HUES6 (cell line): ENCODE data around the gene CRIP2.

Experiments used
- H3K27ac ChIP-seq: 2 replicates; pipeline ENCODE4 v1.7.0; 2013; ENCODE audit warnings: low read depth, mild to moderate bottlenecking, low read length, inconsistent platforms
- H3K27me3 ChIP-seq: 2 replicates; pipeline ENCODE4 v1.6.1; 2013; ENCODE audit warnings: low read length; ENCODE audit not compliant: control insufficient read depth, insufficient read depth
- H3K36me3 ChIP-seq: 2 replicates; pipeline ENCODE4 v1.6.1; 2013; ENCODE audit warnings: low read length; ENCODE audit not compliant: control insufficient read depth, insufficient read depth
- H3K4me1 ChIP-seq: 2 replicates; pipeline ENCODE4 v1.6.1; 2013; ENCODE audit warnings: low read length; ENCODE audit not compliant: control insufficient read depth, insufficient read depth
- H3K4me3 ChIP-seq: 2 replicates; pipeline ENCODE4 v1.5.1; 2013; ENCODE audit warnings: low read depth, low read length
- H3K9ac ChIP-seq: one replicate; pipeline ENCODE4 v1.6.1; 2013; ENCODE audit warnings: mild to moderate bottlenecking, low read length
- H3K9me3 ChIP-seq: 2 replicates; pipeline ENCODE4 v1.6.1; 2013; ENCODE audit warnings: low read depth, low read length; ENCODE audit not compliant: control insufficient read depth, insufficient read depth

Gene CRIP2

GRCh38 chr14:105433161-105433605, 41.4 kb upstream of the CRIP2 start:
- H3K9me3 ChIP-seq: peaks cover 3% of the 10 kb centered on the region; the same call in 1 of the 2 replicates
- H3K27me3 ChIP-seq: no peaks in the 10 kb centered on the region
- H3K36me3 ChIP-seq: peaks cover 26% of the 10 kb centered on the region
- no peak overlapping the region for H3K27ac ChIP-seq
- peaks cover 5% of the 10 kb centered on the region; the same call in 1 of the 2 replicates for H3K4me1 ChIP-seq
- H3K4me3 ChIP-seq: no peak overlapping the region
- no peak overlapping the region for H3K9ac ChIP-seq

- H3K27me3 ChIP-seq: no peaks in the 10 kb centered on the region
- H3K4me1 ChIP-seq: peaks cover 5% of the 10 kb centered on the region; the same call in 1 of the 2 replicates
- peaks cover 35% of the 10 kb centered on the region for H3K36me3 ChIP-seq
- H3K9me3 ChIP-seq: no peaks in the 10 kb centered on the region
- no peak overlapping the region for H3K4me3 ChIP-seq
- H3K9ac ChIP-seq: no peak overlapping the region
- no peak overlapping the region for H3K27ac ChIP-seq
These were observed 38.2 kb upstream of the CRIP2 start for GRCh38 chr14:105436402-105436801.

- Histone ChIP-seq H3K4me1 (peaks cover 5% of the 10 kb centered on the region; the same call in 1 of the 2 replicates), H3K36me3 (peaks cover 34% of the 10 kb centered on the region)
These were observed 37.5 kb upstream of the CRIP2 start for GRCh38 chr14:105436891-105437722.

GRCh38 chr14:105437723-105438500, 36.7 kb upstream of the CRIP2 start:
- Histone ChIP-seq H3K9ac (no peak overlapping the region), H3K4me1 (peaks cover 5% of the 10 kb centered on the region; the same call in 1 of the 2 replicates), H3K4me3 (no peak overlapping the region), H3K27me3 (no peaks in the 10 kb centered on the region), H3K9me3 (no peaks in the 10 kb centered on the region), H3K36me3 (peaks cover 42% of the 10 kb centered on the region), H3K27ac (no peak overlapping the region; the same call in 1 of the 2 replicates)

More at GRCh38 chr14:105436891-105437722, 37.5 kb upstream of the CRIP2 start:
- Histone ChIP-seq H3K9ac (no peak overlapping the region), H3K4me3 (no peak overlapping the region), H3K27me3 (no peaks in the 10 kb centered on the region), H3K27ac (no peak overlapping the region), H3K9me3 (no peaks in the 10 kb centered on the region)

GRCh38 chr14:105439179-105439578, 35.4 kb upstream of the CRIP2 start:
- no peaks in the 10 kb centered on the region for H3K27me3 ChIP-seq
- H3K27ac ChIP-seq: no peak overlapping the region
- H3K9ac ChIP-seq: no peak overlapping the region
- no peak overlapping the region for H3K4me3 ChIP-seq
- H3K36me3 ChIP-seq: peaks cover 46% of the 10 kb centered on the region
- no peaks in the 10 kb centered on the region for H3K4me1 ChIP-seq
- no peaks in the 10 kb centered on the region for H3K9me3 ChIP-seq

- no peaks in the 10 kb centered on the region for H3K27me3 ChIP-seq
- H3K27ac ChIP-seq: no peak overlapping the region
- H3K9ac ChIP-seq: no peak overlapping the region
- H3K4me3 ChIP-seq: no peak overlapping the region
- no peaks in the 10 kb centered on the region for H3K9me3 ChIP-seq
- no peaks in the 10 kb centered on the region for H3K4me1 ChIP-seq
- H3K36me3 ChIP-seq: peaks cover 48% of the 10 kb centered on the region
These were observed 34.7 kb upstream of the CRIP2 start for GRCh38 chr14:105439710-105440553.

- no peak overlapping the region for H3K9ac ChIP-seq
- H3K9me3 ChIP-seq: no peaks in the 10 kb centered on the region
- no peak overlapping the region for H3K27ac ChIP-seq
- no peaks in the 10 kb centered on the region for H3K4me1 ChIP-seq
- H3K27me3 ChIP-seq: no peaks in the 10 kb centered on the region
- peaks cover 50% of the 10 kb centered on the region for H3K36me3 ChIP-seq
- no peak overlapping the region for H3K4me3 ChIP-seq
These were observed 34.1 kb upstream of the CRIP2 start for GRCh38 chr14:105440554-105440900.

- Histone ChIP-seq H3K27me3 (no peaks in the 10 kb centered on the region), H3K27ac (no peak overlapping the region), H3K9me3 (no peaks in the 10 kb centered on the region), H3K9ac (no peak overlapping the region), H3K4me3 (no peak overlapping the region), H3K36me3 (peaks cover 53% of the 10 kb centered on the region), H3K4me1 (no peaks in the 10 kb centered on the region)
These were observed 33.6 kb upstream of the CRIP2 start for GRCh38 chr14:105440992-105441391.

- H3K9ac ChIP-seq: no peak overlapping the region
- peaks cover 59% of the 10 kb centered on the region for H3K36me3 ChIP-seq
- no peak overlapping the region for H3K4me3 ChIP-seq
- no peak overlapping the region for H3K27ac ChIP-seq
- H3K4me1 ChIP-seq: no peaks in the 10 kb centered on the region
- no peaks in the 10 kb centered on the region for H3K27me3 ChIP-seq
- H3K9me3 ChIP-seq: no peaks in the 10 kb centered on the region
These were observed 32.5 kb upstream of the CRIP2 start for GRCh38 chr14:105442125-105442524.

- H3K27me3 ChIP-seq: no peaks in the 10 kb centered on the region
- no peak overlapping the region for H3K9ac ChIP-seq
- H3K4me3 ChIP-seq: no peak overlapping the region
- no peak overlapping the region for H3K27ac ChIP-seq
- H3K4me1 ChIP-seq: no peaks in the 10 kb centered on the region
- no peaks in the 10 kb centered on the region for H3K9me3 ChIP-seq
- peaks cover 57% of the 10 kb centered on the region for H3K36me3 ChIP-seq
These were observed 31.8 kb upstream of the CRIP2 start for GRCh38 chr14:105442834-105443233.
